Astrocyte (in vitro differentiated cells and primary cell): ENCODE results near the gene ASCL1. TPM values are rescaled to one million over a fixed set of nuclear protein-coding genes. Genes with fewer than 3 reads are reported as not detected.

Experiments
- DNase-seq: peaks from one replicate; pipeline ENCODE4 v3.0.0-alpha.2; 2010; ENCODE audit warnings: low read depth
- FAIRE-seq: peaks from 2 replicates; lab custom pipeline; 2011; peaks lifted over from hg19 to GRCh38; lab: Jason Lieb, UNC
- H2AFZ ChIP-seq: 2 replicates; pipeline ENCODE4 v1.6.0; 2012; ENCODE audit warnings: low read depth, low read length, inconsistent platforms
- H3K27ac ChIP-seq: 2 replicates; pipeline ENCODE4 v1.5.1; 2011; ENCODE audit warnings: low read depth, low read length, inconsistent platforms
- H3K27me3 ChIP-seq: 2 replicates; pipeline ENCODE4 v1.6.0; 2011; ENCODE audit warnings: low read length, inconsistent platforms; ENCODE audit not compliant: insufficient read depth
- H3K36me3 ChIP-seq: 2 replicates; pipeline ENCODE4 v1.5.1; 2011; ENCODE audit warnings: low read length, inconsistent platforms; ENCODE audit not compliant: insufficient read depth
- H3K4me1 ChIP-seq: 2 replicates; pipeline ENCODE4 v1.5.1; 2011; ENCODE audit warnings: low read length, inconsistent platforms; ENCODE audit not compliant: insufficient read depth
- H3K4me2 ChIP-seq: 2 replicates; pipeline ENCODE4 v1.6.0; 2012; ENCODE audit warnings: low read length, inconsistent platforms
- H3K4me3 ChIP-seq: 2 replicates; pipeline ENCODE4 v1.5.1; 2011; ENCODE audit warnings: low read depth, mild to moderate bottlenecking, low read length, inconsistent platforms; ENCODE audit not compliant: insufficient read depth
- H3K79me2 ChIP-seq: 2 replicates; pipeline ENCODE4 v1.6.0; 2012; ENCODE audit warnings: mild to moderate bottlenecking, low read length, inconsistent platforms; ENCODE audit not compliant: insufficient read depth
- H3K9ac ChIP-seq: 2 replicates; pipeline ENCODE4 v1.6.0; 2012; ENCODE audit warnings: mild to moderate bottlenecking, low read length, inconsistent platforms
- H3K9me3 ChIP-seq: 2 replicates; pipeline ENCODE4 v1.5.1; 2012; ENCODE audit warnings: low read depth, mild to moderate bottlenecking, low read length, inconsistent platforms; ENCODE audit not compliant: insufficient read depth
- H4K20me1 ChIP-seq: 2 replicates; pipeline ENCODE4 v1.6.0; 2012; ENCODE audit warnings: low read length, inconsistent platforms; ENCODE audit not compliant: insufficient read depth
- H3K27ac Mint-ChIP-seq: one replicate; pipeline ENCODE4 v1.8.0; 2021; ENCODE audit warnings: mild to moderate bottlenecking, mixed read lengths; ENCODE audit not compliant: unreplicated experiment
- H3K27me3 Mint-ChIP-seq: one replicate; pipeline ENCODE4 v1.8.0; 2021; ENCODE audit warnings: low read depth, mixed read lengths; ENCODE audit not compliant: unreplicated experiment
- H3K36me3 Mint-ChIP-seq: one replicate; pipeline ENCODE4 v1.8.0; 2021; ENCODE audit warnings: low read depth, mixed read lengths; ENCODE audit not compliant: unreplicated experiment
- H3K4me1 Mint-ChIP-seq: one replicate; pipeline ENCODE4 v1.8.0; 2021; ENCODE audit warnings: low read depth, mixed read lengths; ENCODE audit not compliant: unreplicated experiment
- H3K4me3 Mint-ChIP-seq: one replicate; pipeline ENCODE4 v1.8.0; 2021; ENCODE audit warnings: mild to moderate bottlenecking, moderate library complexity, mixed read lengths; ENCODE audit not compliant: unreplicated experiment
- H3K9me3 Mint-ChIP-seq: one replicate; pipeline ENCODE4 v1.8.0; 2021; ENCODE audit warnings: mild to moderate bottlenecking, mixed read lengths; ENCODE audit not compliant: unreplicated experiment
- CTCF ChIP-seq: IDR thresholded peaks from 2 replicates; pipeline ENCODE4 v1.5.1; 2011; ENCODE audit warnings: low read depth, mild to moderate bottlenecking, inconsistent platforms, low read length, moderate library complexity; ENCODE audit not compliant: insufficient read depth
- EZH2 ChIP-seq: IDR thresholded peaks from 2 replicates; pipeline ENCODE4 v1.6.1; 2012; ENCODE audit warnings: mild to moderate bottlenecking, low read length, inconsistent platforms; ENCODE audit not compliant: insufficient read depth
- total RNA-seq: library from RNA; stranded (reverse); gene quantifications from 2 replicates; pipeline ENCODE4 v1.2.1, GENCODE V29; 2021

ASCL1 gene
- total RNA-seq, 1 donor from 2014 or later = not detected

GRCh38 chr12:102990419-102990818, 32.9 kb downstream of the ASCL1 start:
- H3K27me3 Mint-ChIP-seq = peaks cover 20% of the 10 kb centered on the region
- TF ChIP-seq CTCF (no peak), EZH2 (no peak)
- H3K79me2 ChIP-seq = no peaks in the 10 kb centered on the region
- no peak overlapping the region for H3K27ac Mint-ChIP-seq
- no peak for FAIRE-seq
- H3K4me3 ChIP-seq = no peak overlapping the region
- H4K20me1 ChIP-seq = no peaks in the 10 kb centered on the region
- H3K9me3 ChIP-seq = no peaks in the 10 kb centered on the region
- no peak for DNase-seq
- no peaks in the 10 kb centered on the region for H3K27me3 ChIP-seq
- no peak overlapping the region for H2AFZ ChIP-seq
- no peak overlapping the region for H3K9ac ChIP-seq
- no peak overlapping the region for H3K4me2 ChIP-seq
- H3K9me3 Mint-ChIP-seq = no peaks in the 10 kb centered on the region
- no peaks in the 10 kb centered on the region for H3K4me1 Mint-ChIP-seq
- no peak overlapping the region for H3K4me3 Mint-ChIP-seq
- no peaks in the 10 kb centered on the region for H3K36me3 ChIP-seq
- no peak overlapping the region for H3K27ac ChIP-seq
- no peaks in the 10 kb centered on the region for H3K36me3 Mint-ChIP-seq
- no peaks in the 10 kb centered on the region for H3K4me1 ChIP-seq

- H3K9me3 ChIP-seq = no peaks in the 10 kb centered on the region
- Mint-ChIP-seq H3K9me3 (peaks cover under 1% of the 10 kb centered on the region), H3K27ac (no peak overlapping the region), H3K27me3 (peaks cover 20% of the 10 kb centered on the region), H3K36me3 (no peaks in the 10 kb centered on the region), H3K4me3 (no peak overlapping the region), H3K4me1 (no peaks in the 10 kb centered on the region)
- H3K4me2 ChIP-seq = no peak overlapping the region
- H4K20me1 ChIP-seq = no peaks in the 10 kb centered on the region
- H3K4me1 ChIP-seq = no peaks in the 10 kb centered on the region
- no peaks in the 10 kb centered on the region for H3K79me2 ChIP-seq
- no peak overlapping the region for H3K9ac ChIP-seq
- no peak overlapping the region for H2AFZ ChIP-seq
- H3K27ac ChIP-seq = no peak overlapping the region
- no peak for DNase-seq
- no peaks in the 10 kb centered on the region for H3K27me3 ChIP-seq
- no peak overlapping the region for H3K4me3 ChIP-seq
- no peak for FAIRE-seq
- TF ChIP-seq CTCF (no peak), EZH2 (no peak)
- H3K36me3 ChIP-seq = no peaks in the 10 kb centered on the region
These were observed 34.8 kb downstream of the ASCL1 start for GRCh38 chr12:102992297-102992696.

- no peak overlapping the region for H3K4me2 ChIP-seq
- no peak overlapping the region for H3K4me3 Mint-ChIP-seq
- FAIRE-seq = no peak
These were observed 35.2 kb downstream of the ASCL1 start for GRCh38 chr12:102992720-102993119.

More at GRCh38 chr12:102992720-102993119, 35.2 kb downstream of the ASCL1 start:
- H3K27ac ChIP-seq = no peak overlapping the region
- no peaks in the 10 kb centered on the region for H3K9me3 ChIP-seq
- no peaks in the 10 kb centered on the region for H3K79me2 ChIP-seq
- no peaks in the 10 kb centered on the region for H3K4me1 ChIP-seq
- no peak overlapping the region for H3K9ac ChIP-seq
- no peaks in the 10 kb centered on the region for H4K20me1 ChIP-seq
- no peak for DNase-seq
- Mint-ChIP-seq H3K4me1 (no peaks in the 10 kb centered on the region), H3K9me3 (peaks cover 3% of the 10 kb centered on the region), H3K27ac (no peak overlapping the region), H3K27me3 (peaks cover 20% of the 10 kb centered on the region), H3K36me3 (no peaks in the 10 kb centered on the region)
- H2AFZ ChIP-seq = no peak overlapping the region
- H3K36me3 ChIP-seq = no peaks in the 10 kb centered on the region
- no peak overlapping the region for H3K4me3 ChIP-seq
- TF ChIP-seq CTCF = no peak
- no peak for TF ChIP-seq EZH2
- H3K27me3 ChIP-seq = no peaks in the 10 kb centered on the region
